Mesendoderm (in vitro differentiated cells): ENCODE data around the gene GID4.

ENCODE experiments used
- DNase-seq: peaks from one replicate; pipeline ENCODE4 v3.0.0; 2013
- H2AK5ac ChIP-seq: 2 replicates; pipeline ENCODE4 v1.6.1; 2013; ENCODE audit warnings: low read length, inconsistent platforms
- H2BK120ac ChIP-seq: 2 replicates; pipeline ENCODE4 v1.6.1; 2013; ENCODE audit warnings: low read depth, mild to moderate bottlenecking, low read length, moderate library complexity, mixed read lengths
- H2BK15ac ChIP-seq: replicated peaks from 2 replicates; pipeline ENCODE4 v1.6.1; 2013; ENCODE audit warnings: low read depth, mild to moderate bottlenecking, moderate library complexity
- H2BK5ac ChIP-seq: 2 replicates; pipeline ENCODE4 v1.6.1; 2013; ENCODE audit warnings: low read length, inconsistent platforms
- H3K18ac ChIP-seq: 2 replicates; pipeline ENCODE4 v1.6.1; 2013; ENCODE audit warnings: mild to moderate bottlenecking, low read length, mixed read lengths
- H3K23ac ChIP-seq: one replicate; pipeline ENCODE4 v1.6.1; 2013; ENCODE audit warnings: low read length
- H3K27ac ChIP-seq: 2 replicates; pipeline ENCODE4 v1.5.1; 2013; ENCODE audit warnings: low read depth, mild to moderate bottlenecking, inconsistent platforms, low read length, moderate library complexity
- H3K27me3 ChIP-seq: 2 replicates; pipeline ENCODE4 v1.6.1; 2013; ENCODE audit warnings: low read length, control low read depth, mild to moderate bottlenecking, inconsistent platforms; ENCODE audit not compliant: insufficient read depth, poor library complexity
- H3K36me3 ChIP-seq: 2 replicates; pipeline ENCODE4 v1.6.1; 2013; ENCODE audit warnings: low read length, inconsistent platforms; ENCODE audit not compliant: control insufficient read depth, insufficient read depth
- H3K4ac ChIP-seq: one replicate; pipeline ENCODE4 v1.6.1; 2013; ENCODE audit warnings: low read depth, mild to moderate bottlenecking, low read length, moderate library complexity
- H3K4me1 ChIP-seq: 2 replicates; pipeline ENCODE4 v1.6.1; 2013; ENCODE audit warnings: low read depth, low read length, inconsistent platforms; ENCODE audit not compliant: control insufficient read depth
- H3K4me2 ChIP-seq: 2 replicates; pipeline ENCODE4 v1.6.1; 2013; ENCODE audit warnings: low read length
- H3K4me3 ChIP-seq: 2 replicates; pipeline ENCODE4 v1.5.1; 2013; ENCODE audit warnings: mild to moderate bottlenecking, low read length
- H3K56ac ChIP-seq: one replicate; pipeline ENCODE4 v1.6.1; 2013; ENCODE audit warnings: low read length
- H3K79me1 ChIP-seq: 2 replicates; pipeline ENCODE4 v1.6.1; 2013; ENCODE audit warnings: low read length, inconsistent platforms
- H3K79me2 ChIP-seq: 2 replicates; pipeline ENCODE4 v1.6.1; 2013; ENCODE audit warnings: mild to moderate bottlenecking, low read length; ENCODE audit not compliant: control insufficient read depth, insufficient read depth
- H3K9ac ChIP-seq: 2 replicates; pipeline ENCODE4 v1.6.1; 2013; ENCODE audit warnings: low read length, inconsistent platforms
- H4K5ac ChIP-seq: one replicate; pipeline ENCODE4 v1.6.1; 2013; ENCODE audit warnings: low read length
- H4K8ac ChIP-seq: one replicate; pipeline ENCODE4 v1.6.1; 2013; ENCODE audit warnings: low read depth, mild to moderate bottlenecking, control low read depth, low read length, moderate library complexity
- WGBS: extraction: QIAGEN DNeasy Blood & Tissue Kit; methylation state at CpG from one replicate; pipeline ENCODE4 v1.1.7; 2013; ENCODE audit warnings: low lambda C conversion rate, missing lambda C conversion rate; ENCODE audit not compliant: insufficient coverage; ENCODE audit errors: extremely low coverage; 5-methylcytosine and 5-hydroxymethylcytosine counted together

The GID4 gene

GRCh38 chr17:18065546-18065945 is 26.3 kb downstream of the GID4 start:
- Histone ChIP-seq H2AK5ac (no peak overlapping the region), H3K23ac (no peak overlapping the region), H3K9ac (no peak overlapping the region), H3K27me3 (no peaks in the 10 kb centered on the region), H3K36me3 (no peaks in the 10 kb centered on the region), H3K27ac (no peak overlapping the region), H2BK120ac (no peak overlapping the region), H3K79me1 (no peaks in the 10 kb centered on the region), H3K4me1 (no peaks in the 10 kb centered on the region), H3K18ac (no peak overlapping the region), H3K56ac (no peak overlapping the region), H2BK15ac (no peak overlapping the region), H4K5ac (no peak overlapping the region), H3K79me2 (no peaks in the 10 kb centered on the region), H3K4me2 (no peak overlapping the region), H4K8ac (no peak overlapping the region), H3K4ac (no peak overlapping the region), H2BK5ac (no peak overlapping the region), H3K4me3 (no peak overlapping the region)
- WGBS = no CpG with 5 or more reads among the region's 11 CpGs
- DNase-seq = no peak

GRCh38 chr17:18066866-18067265 is 27.7 kb downstream of the GID4 start:
- Histone ChIP-seq H3K9ac (no peak overlapping the region), H2BK15ac (no peak overlapping the region), H4K5ac (no peak overlapping the region), H3K23ac (no peak overlapping the region), H2AK5ac (no peak overlapping the region), H4K8ac (no peak overlapping the region), H3K4me1 (no peaks in the 10 kb centered on the region), H2BK120ac (no peak overlapping the region), H3K79me1 (no peaks in the 10 kb centered on the region), H3K56ac (no peak overlapping the region), H3K4me2 (no peak overlapping the region), H3K27me3 (no peaks in the 10 kb centered on the region), H3K27ac (no peak overlapping the region), H2BK5ac (no peak overlapping the region), H3K18ac (no peak overlapping the region), H3K4ac (no peak overlapping the region), H3K36me3 (no peaks in the 10 kb centered on the region), H3K79me2 (no peaks in the 10 kb centered on the region), H3K4me3 (no peak overlapping the region)
- WGBS = no CpG with 5 or more reads among the region's 4 CpGs
- no peak for DNase-seq

GRCh38 chr17:18069101-18069500 is 29.9 kb downstream of the GID4 start:
- no peak overlapping the region for H4K5ac ChIP-seq
- H2BK5ac ChIP-seq = no peak overlapping the region
- no peaks in the 10 kb centered on the region for H3K36me3 ChIP-seq
- no peaks in the 10 kb centered on the region for H3K27me3 ChIP-seq
- H2AK5ac ChIP-seq = no peak overlapping the region
- no CpG with 5 or more reads among the region's 2 CpGs for WGBS
- no peak overlapping the region for H3K4me3 ChIP-seq
- H3K18ac ChIP-seq = no peak overlapping the region
- H3K4ac ChIP-seq = no peak overlapping the region
- H3K9ac ChIP-seq = no peak overlapping the region
- H4K8ac ChIP-seq = no peak overlapping the region
- H3K4me1 ChIP-seq = no peaks in the 10 kb centered on the region
- no peak overlapping the region for H2BK120ac ChIP-seq
- no peak overlapping the region for H3K27ac ChIP-seq
- H2BK15ac ChIP-seq = no peak overlapping the region
- no peaks in the 10 kb centered on the region for H3K79me1 ChIP-seq
- H3K4me2 ChIP-seq = no peak overlapping the region
- H3K23ac ChIP-seq = no peak overlapping the region
- DNase-seq = no peak
- H3K56ac ChIP-seq = no peak overlapping the region
- H3K79me2 ChIP-seq = no peaks in the 10 kb centered on the region

- H3K4ac ChIP-seq = no peak overlapping the region
- H2BK5ac ChIP-seq = no peak overlapping the region
- no peak overlapping the region for H2BK15ac ChIP-seq
- H3K27me3 ChIP-seq = no peaks in the 10 kb centered on the region
- H4K8ac ChIP-seq = no peak overlapping the region
- H3K36me3 ChIP-seq = no peaks in the 10 kb centered on the region
- no peaks in the 10 kb centered on the region for H3K79me2 ChIP-seq
- H3K79me1 ChIP-seq = no peaks in the 10 kb centered on the region
- H3K4me2 ChIP-seq = no peak overlapping the region
- no peak overlapping the region for H3K27ac ChIP-seq
- H3K4me1 ChIP-seq = no peaks in the 10 kb centered on the region
- H3K4me3 ChIP-seq = no peak overlapping the region
- H4K5ac ChIP-seq = no peak overlapping the region
- H3K9ac ChIP-seq = no peak overlapping the region
- H2BK120ac ChIP-seq = no peak overlapping the region
- H2AK5ac ChIP-seq = no peak overlapping the region
- no CpG with 5 or more reads among the region's 8 CpGs for WGBS
- peak; percentile 35 for DNase-seq
- no peak overlapping the region for H3K23ac ChIP-seq
- no peak overlapping the region for H3K56ac ChIP-seq
- no peak overlapping the region for H3K18ac ChIP-seq
Measured at GRCh38 chr17:18070861-18071340, 31.7 kb downstream of the GID4 start.

- Histone ChIP-seq H3K79me1 (no peaks in the 10 kb centered on the region), H3K27me3 (no peaks in the 10 kb centered on the region), H4K8ac (no peak overlapping the region), H3K9ac (no peak overlapping the region), H3K4me3 (no peak overlapping the region), H4K5ac (no peak overlapping the region), H3K56ac (no peak overlapping the region), H2BK120ac (no peak overlapping the region), H3K36me3 (no peaks in the 10 kb centered on the region), H3K18ac (no peak overlapping the region), H2AK5ac (no peak overlapping the region), H3K27ac (no peak overlapping the region), H3K79me2 (no peaks in the 10 kb centered on the region), H2BK15ac (no peak overlapping the region), H3K4me2 (no peak overlapping the region), H2BK5ac (no peak overlapping the region), H3K4me1 (no peaks in the 10 kb centered on the region), H3K4ac (no peak overlapping the region), H3K23ac (no peak overlapping the region)
- DNase-seq = no peak
Measured at GRCh38 chr17:18071751-18072150, 32.5 kb downstream of the GID4 start.

- Histone ChIP-seq H3K4me2 (no peak overlapping the region), H2BK15ac (no peak overlapping the region), H3K4ac (no peak overlapping the region), H3K27ac (no peak overlapping the region), H3K36me3 (no peaks in the 10 kb centered on the region), H4K8ac (no peak overlapping the region), H3K79me1 (no peaks in the 10 kb centered on the region), H3K56ac (no peak overlapping the region), H3K23ac (no peak overlapping the region), H2BK5ac (no peak overlapping the region), H3K4me1 (no peaks in the 10 kb centered on the region), H3K79me2 (no peaks in the 10 kb centered on the region), H2AK5ac (no peak overlapping the region), H3K18ac (no peak overlapping the region), H4K5ac (no peak overlapping the region), H3K4me3 (no peak overlapping the region), H3K9ac (no peak overlapping the region), H2BK120ac (no peak overlapping the region), H3K27me3 (no peaks in the 10 kb centered on the region)
- WGBS = no CpG with 5 or more reads among the region's 6 CpGs
- no peak for DNase-seq
Measured at GRCh38 chr17:18074566-18075272, 35.5 kb downstream of the GID4 start.
